ENCODE measurements around the gene DGCR6L.

- TF ChIP-seq CTCF (IDR thresholded peaks at IDR 0.05) = no peak
- TF ChIP-seq POLR2A (IDR thresholded peaks at IDR 0.05) = no peak
- TF ChIP-seq POLR2AphosphoS5 (IDR thresholded peaks at IDR 0.05) = no peak
Observed at GRCh38 chr22:20280866-20281265, 39.0 kb downstream of the DGCR6L start.
